SW 1271 (cell line): ENCODE measurements around the gene CSNK1E.
A peak's percentile ranks its signal among the peaks of the same experiment; 100 is the strongest.

Source experiments
- DNase-seq, 2 experiments: peaks; one replicate each; lab custom pipeline; 2025; lab: John Stamatoyannopoulos, UW

CSNK1E gene

DNA sequence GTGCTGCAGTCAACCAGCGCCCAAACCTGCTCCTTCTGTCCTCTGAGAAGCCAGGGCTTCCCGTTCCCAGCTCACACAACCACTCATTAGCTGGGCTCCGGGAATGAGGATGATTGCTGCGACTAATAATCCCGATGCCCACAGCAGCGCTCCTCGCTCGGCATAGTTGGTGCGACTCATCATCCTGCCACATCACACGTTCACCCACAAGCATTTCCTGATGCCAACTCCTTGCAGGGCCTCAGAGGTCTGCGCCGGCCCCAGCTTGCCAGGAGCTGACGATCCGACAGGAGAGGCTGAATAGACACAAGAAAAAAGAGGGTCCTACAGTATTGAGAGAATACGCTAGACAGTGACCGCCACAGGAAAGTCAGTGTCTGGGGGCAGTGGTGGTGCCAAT lies 10.6 kb upstream of the CSNK1E start:
- DNase-seq: peak in 1 of 2 experiments; percentile 23

DNA sequence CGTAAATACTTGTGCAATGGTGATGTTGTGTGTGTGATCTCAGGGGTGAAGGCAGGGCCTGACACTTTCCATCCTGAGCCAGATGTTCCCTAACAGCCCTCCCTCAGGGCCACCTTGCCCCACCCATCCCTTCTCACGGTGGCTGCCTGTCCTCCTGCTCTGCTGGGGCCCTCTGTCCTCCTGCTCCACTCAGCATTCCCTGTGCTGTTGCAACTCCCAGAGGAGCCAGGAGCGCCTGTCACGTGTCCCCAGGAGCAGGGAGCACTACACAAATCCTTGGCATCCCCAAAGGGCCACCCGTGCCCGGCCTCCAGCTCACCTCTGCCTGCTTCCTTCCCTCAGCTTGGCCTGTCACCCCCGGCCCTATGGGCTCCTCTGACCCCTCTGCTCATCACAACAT lies 10.2 kb upstream of the CSNK1E start:
- DNase-seq: no peak

DNA sequence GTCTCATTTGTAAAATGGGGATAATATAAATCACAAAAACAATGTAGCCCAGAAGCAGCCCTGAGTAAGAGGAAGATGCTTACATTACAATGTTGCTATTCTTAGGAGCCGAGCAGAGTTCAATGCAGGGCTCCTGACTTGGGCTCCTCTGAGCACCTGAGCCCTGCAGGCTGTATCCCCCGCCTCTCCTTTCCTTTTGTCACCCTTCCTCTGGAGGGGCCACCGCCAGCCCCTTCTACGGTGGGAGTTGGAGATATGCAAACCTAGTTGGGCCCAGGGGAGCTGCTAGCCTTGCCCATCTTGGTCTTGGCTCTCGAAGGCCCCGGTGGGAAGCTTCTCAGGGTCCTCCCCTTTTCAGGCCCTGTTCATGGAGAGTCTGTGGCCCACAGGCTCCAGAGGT lies 8.4 kb upstream of the CSNK1E start:
- no peak for DNase-seq

DNA sequence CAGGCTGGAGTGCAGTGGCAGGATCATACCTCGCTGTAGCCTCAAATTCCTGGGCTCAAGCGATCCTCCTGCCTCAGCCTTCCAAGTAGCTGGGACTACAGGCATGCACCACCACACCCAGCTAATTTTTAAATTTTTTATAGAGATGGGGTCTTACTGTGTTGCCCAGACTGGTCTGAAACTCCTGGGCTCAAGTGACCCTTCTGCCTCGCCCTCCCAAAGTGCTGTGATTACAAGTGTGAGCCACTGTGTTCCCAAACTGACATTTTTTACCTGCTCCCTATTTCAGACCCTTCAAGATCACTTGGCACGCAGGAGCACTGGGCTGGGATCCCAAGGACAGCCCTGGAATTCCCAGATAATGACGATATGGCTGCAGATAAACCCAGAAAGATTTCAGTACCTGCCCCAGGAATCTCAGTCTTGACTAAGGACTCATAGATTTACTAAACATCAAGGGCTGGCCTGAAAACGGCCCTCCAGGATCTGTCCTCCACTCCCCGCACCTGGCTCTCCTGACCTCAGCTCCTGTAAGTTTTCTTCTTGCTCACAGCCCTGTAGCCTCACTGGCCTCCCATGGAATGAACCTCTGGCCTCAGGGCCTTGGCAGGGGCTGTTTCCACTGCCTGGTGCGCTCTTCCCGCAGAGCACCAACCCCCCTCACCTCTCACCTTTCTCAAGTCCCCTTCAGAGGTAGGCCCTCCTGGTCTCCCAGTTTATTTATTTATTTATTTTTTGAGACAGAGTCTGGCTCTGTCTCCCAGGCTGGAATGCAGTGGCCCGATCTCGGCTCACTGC lies 3.6 kb upstream of the CSNK1E start:
- no peak for DNase-seq

DNA sequence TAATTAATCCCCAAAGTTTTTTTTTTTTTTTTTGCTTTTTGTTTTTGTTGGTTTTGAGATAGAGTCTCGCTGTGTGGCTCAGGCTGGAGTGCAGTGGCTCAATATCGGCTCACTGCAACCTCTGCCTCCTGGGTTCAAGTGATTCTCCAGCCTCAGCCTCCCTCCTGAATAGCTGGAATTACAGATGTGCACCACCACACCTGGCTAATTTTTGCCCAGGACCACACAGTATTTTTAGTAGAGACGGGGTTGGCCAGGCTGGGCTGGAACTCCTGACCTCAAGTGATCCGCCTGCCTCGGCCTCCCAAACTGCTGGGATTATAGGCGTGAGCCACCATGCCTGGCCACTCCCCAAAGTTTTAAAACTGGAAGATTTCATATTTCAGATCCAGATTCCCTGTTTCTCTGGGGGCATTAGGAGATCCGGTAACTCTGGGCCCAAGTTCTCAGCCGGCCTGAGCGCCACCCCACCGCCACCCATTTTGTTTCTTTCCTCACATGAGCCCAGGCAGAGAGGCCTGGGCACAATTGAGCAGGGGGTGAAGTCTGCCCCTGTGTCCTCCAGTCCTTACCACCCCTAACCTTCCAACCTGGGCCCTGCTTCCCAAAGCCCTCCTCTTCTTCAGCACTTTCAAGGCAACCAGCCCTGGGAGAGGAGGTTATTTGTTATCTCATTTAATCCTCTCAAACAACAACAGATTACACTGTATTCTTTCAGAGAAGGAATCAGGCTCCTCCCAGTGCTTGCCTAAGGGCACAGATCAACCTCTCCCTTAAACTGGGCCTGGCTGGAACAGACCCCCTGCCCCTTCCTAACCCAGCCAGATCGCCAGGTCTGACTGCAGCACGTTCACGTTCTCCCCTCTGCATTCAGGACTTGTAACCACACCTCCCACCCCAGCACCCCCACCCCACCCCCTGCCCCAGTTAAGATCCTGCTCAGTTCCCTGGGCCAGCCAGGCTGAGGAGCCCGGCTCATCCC lies 1.9 kb upstream of the CSNK1E start:
- no peak for DNase-seq

DNA sequence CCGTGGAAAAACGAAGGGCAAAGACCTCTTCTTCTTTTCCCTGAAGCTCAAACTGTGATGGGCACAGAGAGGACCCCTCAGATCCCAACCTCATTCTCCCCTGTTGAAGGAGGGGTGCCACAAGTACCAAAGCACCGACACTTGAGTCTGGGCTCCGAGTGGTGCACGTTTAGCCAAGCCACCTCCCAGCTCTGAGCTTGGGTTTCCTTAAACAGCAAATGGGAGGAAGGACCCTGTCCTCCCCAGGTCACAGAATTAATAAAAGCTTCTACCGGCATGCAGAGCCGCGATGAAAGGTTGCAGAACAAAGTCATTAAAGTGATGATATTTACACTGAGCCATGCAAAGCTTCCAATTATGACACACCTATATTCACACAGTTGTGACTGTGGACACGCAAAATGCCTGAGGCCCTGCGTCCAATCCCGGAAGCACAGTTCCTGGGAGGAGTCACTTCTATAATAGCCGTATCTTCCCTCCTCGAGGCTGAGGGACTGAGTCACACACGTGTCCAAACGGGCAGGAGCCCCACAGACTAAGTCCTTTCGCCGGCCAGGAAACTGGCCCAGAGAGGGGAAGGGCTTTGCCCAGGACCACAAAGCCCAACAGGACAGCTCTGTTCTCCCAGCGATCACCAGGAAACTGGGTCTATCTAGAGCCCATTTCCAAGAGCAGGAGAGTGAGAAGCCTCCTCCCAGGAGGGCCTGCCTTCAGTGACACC lies 922 bp upstream of the CSNK1E start:
- peak; percentile 84 to 85 for DNase-seq

DNA sequence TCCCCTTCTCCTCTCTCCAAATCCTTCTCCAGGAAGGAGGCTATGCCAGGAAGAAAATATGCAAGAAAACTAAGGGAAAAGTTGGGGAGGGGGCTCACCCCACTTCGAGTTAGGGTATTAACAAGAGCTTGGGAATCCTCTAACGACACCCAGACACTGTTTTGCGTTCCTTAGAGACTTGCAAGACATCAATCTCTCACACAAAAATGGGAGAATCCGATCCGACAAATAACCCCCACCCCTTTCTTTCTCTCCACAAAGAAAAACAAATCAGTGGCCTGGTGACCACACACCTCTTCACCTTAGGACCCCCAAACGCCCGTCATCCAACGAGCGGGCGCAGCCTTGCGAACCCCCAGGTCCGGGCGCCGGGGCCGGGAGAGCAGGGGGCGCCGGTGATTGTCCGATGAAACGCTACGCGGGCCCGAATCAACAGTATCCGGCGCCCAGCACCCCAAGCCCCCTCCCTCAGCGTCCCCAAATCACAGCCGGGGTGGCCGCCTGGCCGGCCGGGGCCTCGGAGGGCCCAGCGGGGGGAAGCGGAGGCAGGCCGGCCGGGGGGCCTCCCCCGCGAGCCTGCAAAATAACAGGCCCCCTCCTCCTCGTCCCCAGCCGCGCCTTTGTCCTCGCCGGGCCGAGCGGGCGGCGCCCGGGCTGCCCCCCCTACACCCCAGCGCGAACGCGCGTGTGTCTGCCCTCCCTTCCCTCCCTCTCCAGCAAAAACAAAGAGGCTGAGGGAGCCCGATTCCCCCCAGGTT lies 690 bp downstream of the CSNK1E start:
- DNase-seq: peak in 1 of 2 experiments; percentile 26

DNA sequence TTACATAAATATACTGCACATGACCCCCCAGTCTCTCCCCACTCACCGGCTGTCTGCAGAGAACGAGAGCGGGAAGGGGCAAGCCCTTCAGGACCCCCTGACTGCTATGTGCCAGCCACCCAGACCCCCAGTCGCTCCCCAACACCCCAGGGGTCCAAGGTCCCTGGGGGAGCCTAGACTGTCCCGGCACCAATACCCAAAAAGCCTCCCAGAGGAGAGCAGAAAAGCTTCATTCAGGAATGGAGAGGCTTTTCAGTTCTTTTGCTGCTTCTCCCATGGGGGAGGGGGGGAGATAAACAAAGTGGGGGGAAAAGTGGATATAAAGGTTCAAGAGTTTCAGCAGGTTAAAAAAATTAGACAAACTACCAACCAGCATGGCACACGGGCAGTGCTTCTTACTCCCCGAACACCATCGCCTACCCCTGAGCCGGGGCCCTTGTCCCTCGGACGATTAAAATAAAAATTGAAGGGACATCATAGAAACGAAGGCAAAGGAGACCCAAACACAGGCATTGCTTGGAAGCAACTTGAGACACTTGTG lies 1.3 kb downstream of the CSNK1E start:
- no peak for DNase-seq

DNA sequence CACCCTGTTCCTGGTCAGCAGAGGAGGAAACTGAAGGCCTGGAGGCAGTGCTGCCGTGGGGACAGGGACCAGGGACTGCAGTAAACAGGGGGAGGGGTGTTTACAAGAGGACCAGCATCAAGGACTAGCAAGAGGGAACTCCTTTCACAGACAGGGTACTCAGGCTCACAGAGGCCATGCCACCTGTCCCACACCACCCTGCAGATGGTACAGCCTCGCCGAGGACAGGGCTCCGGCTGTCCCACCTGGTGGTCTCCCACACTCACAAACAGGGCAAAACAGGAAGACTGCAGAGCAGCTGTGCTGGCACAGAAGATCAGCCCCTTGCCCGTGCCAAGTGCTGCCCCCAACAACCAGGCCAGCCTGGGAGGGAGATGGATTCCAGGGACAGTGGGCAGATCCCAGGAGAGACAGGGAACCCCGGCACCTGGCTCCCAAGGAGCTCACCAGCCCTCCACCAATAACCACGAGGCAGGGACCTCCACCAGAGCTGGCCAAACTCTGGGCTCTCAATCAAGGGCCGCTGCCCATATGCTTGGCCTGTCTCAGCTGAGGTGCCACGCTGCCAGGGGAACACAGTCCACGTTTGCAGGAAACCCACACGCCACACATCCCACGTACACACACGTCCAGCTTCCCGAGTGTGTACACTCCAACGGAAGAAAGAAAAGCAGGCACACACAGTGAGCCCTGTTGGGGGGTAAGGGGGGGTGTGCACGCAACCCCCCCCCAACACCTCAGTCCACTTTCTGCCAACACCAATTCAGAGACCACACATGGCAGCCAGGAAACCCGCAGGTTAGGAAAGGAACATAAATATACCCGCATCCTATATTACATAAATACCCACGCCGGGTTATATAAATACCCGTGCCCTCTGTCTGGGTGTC lies 2.1 kb downstream of the CSNK1E start:
- peak in 1 of 2 experiments; percentile 14 for DNase-seq

DNA sequence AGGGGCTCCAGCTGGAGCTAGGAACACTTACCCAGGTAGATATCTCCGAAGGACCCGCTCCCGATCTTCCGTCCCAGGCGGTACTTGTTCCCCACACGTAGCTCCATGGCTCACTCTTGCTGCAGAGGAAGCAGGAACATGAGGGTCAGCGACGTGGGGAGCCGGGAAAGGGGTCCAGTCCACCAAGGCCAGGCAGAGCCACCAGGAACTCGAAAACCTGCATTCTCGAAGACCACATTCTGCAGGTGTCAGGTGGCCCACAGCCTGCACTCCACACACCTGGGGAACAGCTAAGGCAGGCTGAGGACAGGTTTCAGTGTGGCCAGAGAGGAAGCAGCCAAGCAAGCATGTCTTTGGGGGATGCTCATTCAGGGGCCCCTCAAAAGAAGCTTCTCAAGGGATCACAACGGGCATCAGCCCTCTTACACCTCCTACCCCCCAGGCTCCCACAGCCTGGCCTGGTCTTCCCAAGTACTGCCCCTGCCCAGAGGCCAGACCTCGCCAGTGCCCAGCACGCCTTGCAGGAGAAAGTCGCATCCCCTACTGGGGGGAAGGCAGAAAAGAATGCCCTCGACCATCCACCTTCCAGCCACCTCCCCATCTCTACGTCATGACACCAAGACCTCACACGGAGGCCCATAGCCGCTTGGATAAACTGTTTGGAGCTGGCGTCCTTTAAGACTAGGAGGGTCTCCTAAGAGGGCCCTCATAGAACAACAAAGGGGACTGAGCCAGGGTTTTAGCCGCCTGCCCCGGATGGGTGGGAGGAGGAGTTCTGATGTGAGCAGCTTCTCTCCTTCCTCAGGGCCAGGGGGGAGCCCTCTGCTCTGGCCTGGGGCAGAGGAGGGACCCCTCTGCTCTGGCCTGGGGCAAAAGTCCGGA lies 2.9 kb downstream of the CSNK1E start:
- DNase-seq: peak in 1 of 2 experiments; percentile 17

DNA sequence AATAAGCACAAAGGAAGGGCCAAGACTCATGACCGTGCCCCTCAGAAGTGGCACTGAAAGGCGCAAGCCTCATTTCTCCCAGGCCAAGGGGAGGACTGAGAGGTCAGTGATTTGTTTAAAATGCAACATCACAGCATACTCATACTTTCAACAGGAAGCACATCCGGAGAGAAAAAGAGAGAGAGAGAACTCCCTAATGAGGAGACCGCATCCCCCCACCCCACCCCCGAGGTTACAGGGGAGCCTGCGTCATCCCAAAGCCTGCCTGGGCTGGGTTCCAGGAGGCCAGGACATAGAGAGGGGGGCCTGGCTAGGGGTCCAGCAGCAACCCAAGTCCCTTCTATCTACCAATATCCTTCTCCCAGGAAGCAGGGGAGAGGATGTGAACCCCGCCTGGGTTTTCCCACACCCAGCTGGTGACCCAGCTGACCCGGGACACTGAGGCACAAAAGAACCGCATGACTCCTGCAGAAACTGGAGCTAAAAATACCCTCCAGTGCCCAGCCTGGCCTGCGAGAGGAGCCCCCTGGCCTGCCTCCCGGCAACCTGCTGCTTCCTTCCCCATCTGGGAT lies 3.8 kb downstream of the CSNK1E start:
- DNase-seq: peak; percentile 51 to 63

DNA sequence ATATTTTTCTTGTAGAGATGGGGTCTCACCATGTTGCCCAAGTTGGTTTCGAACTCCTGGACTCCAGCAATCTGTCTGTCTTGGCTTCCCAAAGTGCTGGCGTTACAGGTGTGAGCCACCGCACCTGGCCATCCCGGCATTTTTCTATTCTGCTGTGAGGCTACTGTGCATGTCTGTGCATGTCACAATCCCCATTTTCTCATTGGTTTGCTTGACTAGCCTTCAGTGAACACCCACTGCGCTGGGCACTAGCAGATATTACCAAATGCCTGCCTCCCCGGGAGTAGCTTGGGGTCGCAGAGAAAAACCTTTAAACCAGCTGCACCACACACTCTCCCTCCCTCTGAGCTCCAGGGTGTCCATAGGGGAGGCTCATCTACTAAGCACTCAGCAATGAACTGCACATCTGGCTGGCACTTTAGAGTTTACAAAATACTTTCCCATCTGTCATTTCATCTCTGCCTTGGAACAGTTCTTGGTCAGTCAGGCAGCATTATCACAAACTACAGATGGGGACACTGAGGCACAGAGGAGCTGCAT lies 4.9 kb downstream of the CSNK1E start:
- no peak for DNase-seq

DNA sequence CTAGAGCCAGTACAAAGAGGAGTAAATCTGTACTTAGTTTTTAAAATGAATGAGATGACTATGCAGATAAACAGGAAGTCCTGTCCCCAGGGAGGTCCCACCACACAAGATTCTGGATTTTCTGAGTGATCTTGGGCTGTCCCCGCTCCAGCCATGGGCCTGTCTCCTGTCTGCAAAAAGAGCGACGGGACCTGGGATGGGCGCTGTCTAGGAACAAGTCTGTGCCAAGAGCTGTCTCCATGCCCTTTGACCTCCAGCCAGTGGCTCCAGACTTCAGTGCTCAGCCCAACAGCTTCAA lies 6.0 kb downstream of the CSNK1E start:
- no peak for DNase-seq

DNA sequence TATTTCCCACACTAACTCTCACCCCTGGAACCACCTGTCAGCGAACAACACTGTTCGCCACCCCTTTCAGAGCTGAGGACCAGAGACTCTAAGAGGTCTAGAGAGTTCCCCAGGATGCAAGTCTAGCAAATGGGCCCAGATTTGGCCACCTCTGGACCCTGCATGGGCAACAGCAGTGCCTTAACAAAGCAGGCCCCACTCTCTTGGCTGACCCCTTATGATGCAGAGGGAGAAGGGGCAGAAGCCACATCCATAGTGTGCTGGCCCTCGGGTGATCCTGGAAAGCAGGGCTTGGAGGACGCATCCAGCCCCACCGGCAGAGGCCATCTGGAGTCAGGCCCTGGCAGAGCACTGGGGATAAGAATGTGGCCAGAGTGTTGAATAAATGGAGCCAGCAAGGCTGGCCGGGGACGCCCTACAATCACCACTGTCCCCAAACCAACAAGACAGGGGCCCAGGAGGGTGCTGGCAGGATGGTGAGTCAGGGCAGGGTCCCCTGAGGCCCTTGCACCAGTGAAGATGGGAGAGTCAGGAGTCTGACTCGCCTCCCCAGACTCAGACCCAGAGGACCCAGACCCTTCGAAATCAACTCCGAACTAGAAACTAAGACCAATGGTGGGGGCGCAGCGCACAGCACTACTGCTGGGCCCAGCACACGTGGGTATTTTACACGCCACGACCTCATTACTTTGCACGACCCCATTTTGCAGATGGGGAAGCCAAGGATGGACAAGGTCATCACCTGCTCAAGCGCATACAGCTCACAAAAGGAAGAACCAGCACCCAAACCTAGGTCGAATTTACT lies 6.5 kb downstream of the CSNK1E start:
- DNase-seq: no peak

DNA sequence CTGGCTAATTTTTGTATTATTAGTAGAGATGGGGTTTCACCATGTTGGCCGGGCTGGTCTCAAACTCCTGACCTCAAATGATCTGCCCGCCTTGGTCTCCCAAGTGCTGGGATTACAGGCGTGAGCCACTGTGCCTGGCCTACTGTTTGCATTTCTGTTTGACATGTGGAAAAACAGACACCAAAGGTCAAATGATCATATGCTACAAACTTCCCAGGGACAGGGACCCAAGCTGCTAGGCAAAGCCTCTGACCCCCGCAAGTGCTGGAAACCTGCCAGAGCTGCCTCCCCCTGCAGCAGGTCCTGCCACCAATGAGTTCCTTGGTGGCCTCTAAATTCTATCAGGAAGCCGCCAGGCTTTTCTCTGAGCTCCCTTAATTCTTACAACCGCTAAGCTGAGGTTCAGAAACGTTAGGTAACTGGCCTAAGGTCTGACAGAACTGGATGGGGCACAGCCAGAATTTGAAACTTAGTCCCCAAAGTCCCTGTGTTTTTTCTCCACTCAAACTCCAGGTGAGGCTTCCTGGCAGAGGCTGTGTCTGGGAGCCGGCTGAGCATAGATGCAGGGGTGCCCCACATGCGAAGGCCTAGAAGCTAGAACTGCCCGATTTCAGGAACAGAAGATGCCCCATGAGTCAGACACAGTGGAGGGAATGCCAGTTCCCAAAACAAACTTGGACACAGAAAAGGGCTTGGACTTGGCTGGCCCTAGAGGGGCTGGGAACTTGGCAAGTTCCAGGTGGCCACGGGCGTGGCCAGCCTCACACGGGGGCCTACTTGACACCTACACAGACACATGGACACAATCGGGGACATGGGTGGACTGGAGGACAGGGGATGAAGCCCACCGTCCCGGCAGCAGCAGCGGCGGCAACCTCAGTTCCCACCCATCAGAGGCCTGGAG lies 7.4 kb downstream of the CSNK1E start:
- DNase-seq: no peak

DNA sequence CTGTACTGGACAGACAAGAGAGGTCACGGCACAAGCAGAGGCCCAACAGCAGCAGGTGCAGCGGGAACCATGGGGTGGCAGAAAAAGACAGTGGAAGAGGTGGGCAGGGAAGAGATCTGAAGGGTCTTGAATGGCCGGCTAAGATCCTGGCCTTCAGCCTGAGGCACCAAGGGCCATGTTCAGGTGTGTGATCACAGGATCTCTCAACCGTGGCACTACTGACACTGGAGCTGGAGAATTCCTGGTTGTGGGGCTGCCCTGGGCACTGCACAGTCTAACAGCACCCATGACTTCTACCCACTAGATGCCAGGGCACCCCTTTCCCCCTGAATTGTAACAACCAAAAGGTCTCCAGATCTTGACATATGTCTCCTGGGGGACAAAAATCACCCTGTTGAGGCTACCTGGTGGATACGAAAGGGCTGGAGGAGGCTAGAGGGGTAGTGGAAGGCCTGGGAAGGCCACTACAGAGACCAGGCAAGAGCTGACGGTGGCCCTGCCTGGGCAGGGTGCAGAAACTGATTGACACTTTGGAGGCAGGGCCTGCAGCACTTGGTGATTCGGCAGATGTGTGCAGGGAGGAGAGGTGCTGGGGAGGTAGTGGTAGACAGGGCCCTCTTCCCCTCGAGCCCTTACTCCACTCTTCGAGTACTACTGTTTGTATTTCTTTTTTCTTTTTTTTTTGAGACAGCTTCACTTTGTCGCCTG lies 8.3 kb downstream of the CSNK1E start:
- no peak for DNase-seq
